ENCODE data around the gene COL6A1.

COL6A1 gene

DNA sequence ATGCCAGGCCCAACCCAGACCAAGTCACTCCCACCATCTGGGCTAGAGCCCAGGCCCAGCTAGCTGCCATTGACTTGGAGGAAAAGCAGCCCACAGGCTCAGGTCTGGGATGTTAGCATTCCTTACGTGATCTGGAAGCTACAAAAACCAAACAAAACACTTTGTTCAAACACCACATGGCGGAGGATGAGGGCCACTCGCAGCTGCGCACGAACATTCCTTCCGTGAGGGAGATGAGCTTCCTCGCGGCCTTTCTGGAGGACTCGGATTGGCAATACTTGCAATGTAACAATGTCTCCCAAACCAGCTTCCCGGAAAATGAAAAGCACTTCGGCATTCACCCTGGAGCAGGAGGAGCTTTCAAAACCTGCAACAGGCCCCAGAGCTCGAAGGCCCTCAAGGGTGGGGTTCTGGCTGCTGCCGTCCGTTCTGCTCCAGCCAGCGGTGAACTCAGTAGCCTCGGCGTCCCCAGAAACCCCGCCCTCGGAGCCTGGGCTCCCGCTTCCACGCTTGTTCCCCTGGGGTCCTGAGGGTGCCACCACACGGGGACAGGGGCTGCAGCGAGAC lies 40.5 kb downstream of the COL6A1 start:
- no peaks in the 10 kb centered on the region for H3K9me3 ChIP-seq (ENCODE audit: control insufficient read depth, low read length)
- DNase-seq, result no peak
- H3K4me3 ChIP-seq (ENCODE audit: insufficient read depth, low read depth, low read length, poor library complexity, severe bottlenecking), result no peak overlapping the region
- H3K4me1 ChIP-seq (ENCODE audit: control insufficient read depth, insufficient read depth, low read length, poor library complexity, severe bottlenecking), result no peaks in the 10 kb centered on the region
- H3K27me3 ChIP-seq (replicated peaks; ENCODE audit: control insufficient read depth, insufficient read depth, low read length, poor library complexity, severe bottlenecking), result no peaks in the 10 kb centered on the region
- no peaks in the 10 kb centered on the region for H3K36me3 ChIP-seq (ENCODE audit: control insufficient read depth, insufficient read depth, low read length)
- H3K27ac ChIP-seq (ENCODE audit: insufficient read depth, low read length, poor library complexity, severe bottlenecking), result no peak overlapping the region

DNA sequence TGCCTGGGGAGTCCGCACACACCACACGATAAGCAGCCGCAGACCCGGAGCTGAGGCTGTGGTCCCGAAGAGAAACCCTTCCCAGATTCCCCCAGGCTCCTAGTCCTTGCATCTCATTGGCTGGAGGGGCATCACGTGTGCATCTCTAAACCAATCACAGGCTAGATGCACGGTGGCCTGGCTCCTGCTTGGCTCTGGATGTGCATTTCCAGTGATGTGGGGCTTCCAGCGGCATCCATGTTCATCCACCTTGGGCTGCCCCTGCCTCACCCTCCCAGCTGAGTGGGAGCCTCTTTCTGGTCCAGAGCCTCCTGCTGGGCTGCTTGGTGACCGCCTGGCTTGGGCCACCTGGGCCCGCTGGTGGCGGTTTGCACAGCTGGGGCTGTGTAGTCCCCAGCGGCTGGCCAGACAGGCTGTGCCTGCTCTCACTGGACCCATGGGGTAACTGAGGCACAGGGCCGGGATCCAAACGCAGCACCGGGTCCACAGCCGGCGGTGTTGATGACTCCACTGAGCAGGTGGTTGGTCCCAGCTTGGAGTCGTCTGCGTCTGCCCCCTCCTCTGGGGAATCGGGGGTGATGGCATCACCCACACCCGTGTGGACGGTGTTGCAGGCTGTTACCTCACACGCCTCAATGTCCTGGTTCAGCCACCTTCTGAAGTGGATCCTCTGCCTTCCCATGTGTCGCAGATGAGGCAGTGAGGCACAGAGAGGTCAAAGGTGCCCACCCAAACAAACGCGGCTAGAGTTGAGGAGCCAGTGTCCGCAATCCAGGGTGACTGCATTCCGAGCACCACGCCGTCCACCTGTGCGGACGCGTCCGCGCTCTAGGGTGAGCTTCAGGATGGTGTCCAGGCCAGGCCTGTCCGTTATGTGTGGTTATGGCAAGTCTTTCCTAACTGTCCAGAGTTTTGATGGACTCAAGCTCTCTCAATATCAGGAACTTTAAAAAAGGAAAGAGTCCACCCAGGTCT lies 41.3 kb downstream of the COL6A1 start:
- Histone ChIP-seq H3K9me3 (ENCODE audit: control insufficient read depth, low read length) (no peaks in the 10 kb centered on the region), H3K4me3 (ENCODE audit: insufficient read depth, low read depth, low read length, poor library complexity, severe bottlenecking) (no peak overlapping the region), H3K27ac (ENCODE audit: insufficient read depth, low read length, poor library complexity, severe bottlenecking) (no peak overlapping the region), H3K36me3 (ENCODE audit: control insufficient read depth, insufficient read depth, low read length) (no peaks in the 10 kb centered on the region), H3K27me3 (replicated peaks; ENCODE audit: control insufficient read depth, insufficient read depth, low read length, poor library complexity, severe bottlenecking) (no peaks in the 10 kb centered on the region), H3K4me1 (ENCODE audit: control insufficient read depth, insufficient read depth, low read length, poor library complexity, severe bottlenecking) (no peaks in the 10 kb centered on the region)
- no peak for DNase-seq

- Histone ChIP-seq H3K9me3 (ENCODE audit: control insufficient read depth, low read length) (no peaks in the 10 kb centered on the region), H3K27ac (ENCODE audit: insufficient read depth, low read length, poor library complexity, severe bottlenecking) (no peak overlapping the region), H3K27me3 (replicated peaks; ENCODE audit: control insufficient read depth, insufficient read depth, low read length, poor library complexity, severe bottlenecking) (no peaks in the 10 kb centered on the region), H3K36me3 (ENCODE audit: control insufficient read depth, insufficient read depth, low read length) (no peaks in the 10 kb centered on the region), H3K4me3 (ENCODE audit: insufficient read depth, low read depth, low read length, poor library complexity, severe bottlenecking) (no peak overlapping the region), H3K4me1 (ENCODE audit: control insufficient read depth, insufficient read depth, low read length, poor library complexity, severe bottlenecking) (no peaks in the 10 kb centered on the region)
- DNase-seq, result no peak
Measured at GRCh38 chr21:46023555-46023954, 42.0 kb downstream of the COL6A1 start.

GRCh38 chr21:46024141-46024540 lies 42.6 kb downstream of the COL6A1 start:
- no peak for DNase-seq
- Histone ChIP-seq H3K27me3 (replicated peaks; ENCODE audit: control insufficient read depth, insufficient read depth, low read length, poor library complexity, severe bottlenecking) (no peaks in the 10 kb centered on the region), H3K9me3 (ENCODE audit: control insufficient read depth, low read length) (no peaks in the 10 kb centered on the region), H3K4me1 (ENCODE audit: control insufficient read depth, insufficient read depth, low read length, poor library complexity, severe bottlenecking) (no peaks in the 10 kb centered on the region), H3K36me3 (ENCODE audit: control insufficient read depth, insufficient read depth, low read length) (no peaks in the 10 kb centered on the region), H3K4me3 (ENCODE audit: insufficient read depth, low read depth, low read length, poor library complexity, severe bottlenecking) (no peak overlapping the region), H3K27ac (ENCODE audit: insufficient read depth, low read length, poor library complexity, severe bottlenecking) (no peak overlapping the region)

- DNase-seq, result no peak
- H3K4me1 ChIP-seq (ENCODE audit: control insufficient read depth, insufficient read depth, low read length, poor library complexity, severe bottlenecking), result no peaks in the 10 kb centered on the region
- no peaks in the 10 kb centered on the region for H3K27me3 ChIP-seq (replicated peaks; ENCODE audit: control insufficient read depth, insufficient read depth, low read length, poor library complexity, severe bottlenecking)
- H3K36me3 ChIP-seq (ENCODE audit: control insufficient read depth, insufficient read depth, low read length), result no peaks in the 10 kb centered on the region
- no peak overlapping the region for H3K27ac ChIP-seq (ENCODE audit: insufficient read depth, low read length, poor library complexity, severe bottlenecking)
- H3K4me3 ChIP-seq (ENCODE audit: insufficient read depth, low read depth, low read length, poor library complexity, severe bottlenecking), result no peak overlapping the region
- H3K9me3 ChIP-seq (ENCODE audit: control insufficient read depth, low read length), result no peaks in the 10 kb centered on the region
Measured at GRCh38 chr21:46025113-46025770, 43.7 kb downstream of the COL6A1 start.

- Histone ChIP-seq H3K4me3 (ENCODE audit: insufficient read depth, low read depth, low read length, poor library complexity, severe bottlenecking) (no peak overlapping the region), H3K36me3 (ENCODE audit: control insufficient read depth, insufficient read depth, low read length) (no peaks in the 10 kb centered on the region), H3K27ac (ENCODE audit: insufficient read depth, low read length, poor library complexity, severe bottlenecking) (no peak overlapping the region), H3K4me1 (ENCODE audit: control insufficient read depth, insufficient read depth, low read length, poor library complexity, severe bottlenecking) (no peaks in the 10 kb centered on the region), H3K27me3 (replicated peaks; ENCODE audit: control insufficient read depth, insufficient read depth, low read length, poor library complexity, severe bottlenecking) (no peaks in the 10 kb centered on the region), H3K9me3 (ENCODE audit: control insufficient read depth, low read length) (no peaks in the 10 kb centered on the region)
- DNase-seq, result no peak
Measured at GRCh38 chr21:46027851-46028493, 46.4 kb downstream of the COL6A1 start.

DNA sequence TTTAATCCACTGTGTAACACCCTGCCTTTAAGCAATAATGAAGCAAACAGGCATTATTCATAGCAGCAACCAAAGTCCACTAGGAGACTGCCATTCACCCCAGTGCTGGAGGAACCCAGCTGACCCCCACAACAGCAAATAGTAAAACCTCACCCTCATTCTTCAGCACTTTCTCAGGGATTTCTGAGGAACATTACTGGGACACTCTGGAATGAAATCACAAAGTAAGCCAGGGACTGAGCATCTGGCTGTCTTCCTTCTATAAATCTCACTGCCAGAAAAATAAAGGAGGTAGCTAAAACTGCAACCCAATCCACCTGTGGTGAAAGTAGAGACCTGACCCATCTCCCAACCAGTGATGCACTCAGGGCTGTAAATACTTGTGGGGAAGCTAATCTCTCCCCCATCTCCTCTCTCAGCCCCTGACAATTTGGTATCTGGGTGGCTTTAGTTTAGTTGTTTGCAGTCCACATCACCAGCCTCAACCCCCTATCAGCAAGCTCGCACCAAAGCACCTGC lies 47.1 kb downstream of the COL6A1 start:
- H3K4me3 ChIP-seq (ENCODE audit: insufficient read depth, low read depth, low read length, poor library complexity, severe bottlenecking), result no peak overlapping the region
- H3K27me3 ChIP-seq (replicated peaks; ENCODE audit: control insufficient read depth, insufficient read depth, low read length, poor library complexity, severe bottlenecking), result no peaks in the 10 kb centered on the region
- no peaks in the 10 kb centered on the region for H3K4me1 ChIP-seq (ENCODE audit: control insufficient read depth, insufficient read depth, low read length, poor library complexity, severe bottlenecking)
- no peak for DNase-seq
- no peaks in the 10 kb centered on the region for H3K36me3 ChIP-seq (ENCODE audit: control insufficient read depth, insufficient read depth, low read length)
- H3K27ac ChIP-seq (ENCODE audit: insufficient read depth, low read length, poor library complexity, severe bottlenecking), result no peak overlapping the region
- no peaks in the 10 kb centered on the region for H3K9me3 ChIP-seq (ENCODE audit: control insufficient read depth, low read length)

GRCh38 chr21:46029186-46029924 lies 47.8 kb downstream of the COL6A1 start:
- Histone ChIP-seq H3K27me3 (replicated peaks; ENCODE audit: control insufficient read depth, insufficient read depth, low read length, poor library complexity, severe bottlenecking) (no peaks in the 10 kb centered on the region), H3K36me3 (ENCODE audit: control insufficient read depth, insufficient read depth, low read length) (no peaks in the 10 kb centered on the region), H3K9me3 (ENCODE audit: control insufficient read depth, low read length) (no peaks in the 10 kb centered on the region), H3K27ac (ENCODE audit: insufficient read depth, low read length, poor library complexity, severe bottlenecking) (no peak overlapping the region), H3K4me1 (ENCODE audit: control insufficient read depth, insufficient read depth, low read length, poor library complexity, severe bottlenecking) (no peaks in the 10 kb centered on the region), H3K4me3 (ENCODE audit: insufficient read depth, low read depth, low read length, poor library complexity, severe bottlenecking) (no peak overlapping the region)
- DNase-seq, result no peak

- Histone ChIP-seq H3K9me3 (ENCODE audit: control insufficient read depth, low read length) (no peaks in the 10 kb centered on the region), H3K4me1 (ENCODE audit: control insufficient read depth, insufficient read depth, low read length, poor library complexity, severe bottlenecking) (no peaks in the 10 kb centered on the region), H3K4me3 (ENCODE audit: insufficient read depth, low read depth, low read length, poor library complexity, severe bottlenecking) (no peak overlapping the region), H3K27ac (ENCODE audit: insufficient read depth, low read length, poor library complexity, severe bottlenecking) (no peak overlapping the region), H3K36me3 (ENCODE audit: control insufficient read depth, insufficient read depth, low read length) (no peaks in the 10 kb centered on the region), H3K27me3 (replicated peaks; ENCODE audit: control insufficient read depth, insufficient read depth, low read length, poor library complexity, severe bottlenecking) (no peaks in the 10 kb centered on the region)
- DNase-seq, result no peak
Measured at GRCh38 chr21:46031484-46031883, 49.9 kb downstream of the COL6A1 start.
